SU-DHL-6 (cell line): Measurements from ENCODE around the gene CDC20B.

Source experiments
- CTCF ChIP-seq: fragments of 200-600 bp; sonication (generic); IDR thresholded peaks from one replicate; pipeline ENCODE4 v1.5.1; 2017; ENCODE audit warnings: antibody characterized with exemption, mild to moderate bottlenecking, low read length, moderate library complexity; ENCODE audit not compliant: insufficient read depth, poor library complexity, severe bottlenecking
- EZH2phosphoT487 ChIP-seq: fragments of 200-600 bp; sonication (generic), shearing (Covaris generic); conservative IDR thresholded peaks from 2 replicates; pipeline ENCODE4 v1.6.1; 2018; ENCODE audit warnings: mild to moderate bottlenecking, antibody characterized with exemption, low read length, moderate library complexity, mixed read lengths

- TF ChIP-seq CTCF: no peak
- TF ChIP-seq EZH2phosphoT487: no peak
Measured at GRCh38 chr5:55123365-55123764, 49.6 kb downstream of the CDC20B start.
